Astrocyte (in vitro differentiated cells and primary cell): ENCODE measurements around the gene SLC66A2. TPM values are rescaled to one million over a fixed set of nuclear protein-coding genes. Genes with fewer than 3 reads are reported as not detected.

ENCODE experiments used
- DNase-seq: peaks from one replicate; pipeline ENCODE4 v3.0.0-alpha.2; 2010; ENCODE audit warnings: low read depth
- FAIRE-seq: peaks from 2 replicates; lab custom pipeline; 2011; peaks lifted over from hg19 to GRCh38; lab: Jason Lieb, UNC
- H2AFZ ChIP-seq: 2 replicates; pipeline ENCODE4 v1.6.0; 2012; ENCODE audit warnings: low read depth, low read length, inconsistent platforms
- H3K27ac ChIP-seq: 2 replicates; pipeline ENCODE4 v1.5.1; 2011; ENCODE audit warnings: low read depth, low read length, inconsistent platforms
- H3K27me3 ChIP-seq: 2 replicates; pipeline ENCODE4 v1.6.0; 2011; ENCODE audit warnings: low read length, inconsistent platforms; ENCODE audit not compliant: insufficient read depth
- H3K36me3 ChIP-seq: 2 replicates; pipeline ENCODE4 v1.5.1; 2011; ENCODE audit warnings: low read length, inconsistent platforms; ENCODE audit not compliant: insufficient read depth
- H3K4me1 ChIP-seq: 2 replicates; pipeline ENCODE4 v1.5.1; 2011; ENCODE audit warnings: low read length, inconsistent platforms; ENCODE audit not compliant: insufficient read depth
- H3K4me2 ChIP-seq: 2 replicates; pipeline ENCODE4 v1.6.0; 2012; ENCODE audit warnings: low read length, inconsistent platforms
- H3K4me3 ChIP-seq: 2 replicates; pipeline ENCODE4 v1.5.1; 2011; ENCODE audit warnings: low read depth, mild to moderate bottlenecking, low read length, inconsistent platforms; ENCODE audit not compliant: insufficient read depth
- H3K79me2 ChIP-seq: 2 replicates; pipeline ENCODE4 v1.6.0; 2012; ENCODE audit warnings: mild to moderate bottlenecking, low read length, inconsistent platforms; ENCODE audit not compliant: insufficient read depth
- H3K9ac ChIP-seq: 2 replicates; pipeline ENCODE4 v1.6.0; 2012; ENCODE audit warnings: mild to moderate bottlenecking, low read length, inconsistent platforms
- H3K9me3 ChIP-seq: 2 replicates; pipeline ENCODE4 v1.5.1; 2012; ENCODE audit warnings: low read depth, mild to moderate bottlenecking, low read length, inconsistent platforms; ENCODE audit not compliant: insufficient read depth
- H4K20me1 ChIP-seq: 2 replicates; pipeline ENCODE4 v1.6.0; 2012; ENCODE audit warnings: low read length, inconsistent platforms; ENCODE audit not compliant: insufficient read depth
- H3K27ac Mint-ChIP-seq: one replicate; pipeline ENCODE4 v1.8.0; 2021; ENCODE audit warnings: mild to moderate bottlenecking, mixed read lengths; ENCODE audit not compliant: unreplicated experiment
- H3K27me3 Mint-ChIP-seq: one replicate; pipeline ENCODE4 v1.8.0; 2021; ENCODE audit warnings: low read depth, mixed read lengths; ENCODE audit not compliant: unreplicated experiment
- H3K36me3 Mint-ChIP-seq: one replicate; pipeline ENCODE4 v1.8.0; 2021; ENCODE audit warnings: low read depth, mixed read lengths; ENCODE audit not compliant: unreplicated experiment
- H3K4me1 Mint-ChIP-seq: one replicate; pipeline ENCODE4 v1.8.0; 2021; ENCODE audit warnings: low read depth, mixed read lengths; ENCODE audit not compliant: unreplicated experiment
- H3K4me3 Mint-ChIP-seq: one replicate; pipeline ENCODE4 v1.8.0; 2021; ENCODE audit warnings: mild to moderate bottlenecking, moderate library complexity, mixed read lengths; ENCODE audit not compliant: unreplicated experiment
- H3K9me3 Mint-ChIP-seq: one replicate; pipeline ENCODE4 v1.8.0; 2021; ENCODE audit warnings: mild to moderate bottlenecking, mixed read lengths; ENCODE audit not compliant: unreplicated experiment
- EZH2 ChIP-seq: IDR thresholded peaks from 2 replicates; pipeline ENCODE4 v1.6.1; 2012; ENCODE audit warnings: mild to moderate bottlenecking, low read length, inconsistent platforms; ENCODE audit not compliant: insufficient read depth
- total RNA-seq: library from RNA; stranded (reverse); gene quantifications from 2 replicates; pipeline ENCODE4 v1.2.1, GENCODE V29; 2021
- TF ChIP-seq, protein P1 (sequence below): IDR thresholded peaks from 2 replicates; pipeline ENCODE4 v1.5.1; 2011; ENCODE audit warnings: low read depth, mild to moderate bottlenecking, inconsistent platforms, low read length, moderate library complexity; ENCODE audit not compliant: insufficient read depth

SLC66A2 gene
- total RNA-seq, 1 donor from 2014 or later, result 25.3 TPM

DNA sequence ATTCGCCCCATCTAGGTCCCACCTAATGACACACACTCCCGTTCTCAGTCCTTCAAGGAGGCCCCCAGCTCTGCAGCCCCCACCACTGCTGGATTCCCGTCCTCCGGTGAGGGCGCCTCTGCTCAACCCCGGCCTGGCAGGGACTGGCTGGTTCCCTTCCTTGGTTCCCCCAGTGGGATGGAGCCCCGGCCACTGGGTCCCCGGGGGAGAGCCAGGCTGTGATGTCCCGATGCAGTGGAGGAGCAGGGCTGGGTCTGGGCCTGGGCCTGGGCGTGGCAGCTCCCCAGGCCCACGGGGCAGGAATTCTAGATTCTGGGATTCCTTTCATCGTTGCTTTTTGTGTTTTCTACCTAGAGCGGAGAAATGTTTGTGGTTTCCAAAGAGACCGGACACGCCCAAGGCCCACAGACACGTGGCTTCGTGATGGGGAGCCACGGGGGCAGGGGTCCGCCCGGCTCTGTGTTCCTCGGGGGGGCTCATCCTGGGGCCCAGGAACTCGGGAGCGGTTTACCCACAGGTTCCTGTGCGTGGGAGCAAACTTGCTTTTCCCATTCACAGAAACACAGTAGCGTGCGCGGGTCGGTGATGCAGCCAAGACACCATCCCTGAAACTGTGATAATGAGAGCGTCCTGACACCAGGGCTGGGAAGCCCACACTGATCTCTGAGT is 67.0 kb downstream of the SLC66A2 start:
- no peaks in the 10 kb centered on the region for H3K4me1 Mint-ChIP-seq
- H3K4me2 ChIP-seq, result no peak overlapping the region
- no peaks in the 10 kb centered on the region for H3K27me3 ChIP-seq
- H3K27ac ChIP-seq, result no peak overlapping the region
- TF ChIP-seq, protein P1, sequence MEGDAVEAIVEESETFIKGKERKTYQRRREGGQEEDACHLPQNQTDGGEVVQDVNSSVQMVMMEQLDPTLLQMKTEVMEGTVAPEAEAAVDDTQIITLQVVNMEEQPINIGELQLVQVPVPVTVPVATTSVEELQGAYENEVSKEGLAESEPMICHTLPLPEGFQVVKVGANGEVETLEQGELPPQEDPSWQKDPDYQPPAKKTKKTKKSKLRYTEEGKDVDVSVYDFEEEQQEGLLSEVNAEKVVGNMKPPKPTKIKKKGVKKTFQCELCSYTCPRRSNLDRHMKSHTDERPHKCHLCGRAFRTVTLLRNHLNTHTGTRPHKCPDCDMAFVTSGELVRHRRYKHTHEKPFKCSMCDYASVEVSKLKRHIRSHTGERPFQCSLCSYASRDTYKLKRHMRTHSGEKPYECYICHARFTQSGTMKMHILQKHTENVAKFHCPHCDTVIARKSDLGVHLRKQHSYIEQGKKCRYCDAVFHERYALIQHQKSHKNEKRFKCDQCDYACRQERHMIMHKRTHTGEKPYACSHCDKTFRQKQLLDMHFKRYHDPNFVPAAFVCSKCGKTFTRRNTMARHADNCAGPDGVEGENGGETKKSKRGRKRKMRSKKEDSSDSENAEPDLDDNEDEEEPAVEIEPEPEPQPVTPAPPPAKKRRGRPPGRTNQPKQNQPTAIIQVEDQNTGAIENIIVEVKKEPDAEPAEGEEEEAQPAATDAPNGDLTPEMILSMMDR, result no peak
- no peak for TF ChIP-seq EZH2
- H3K79me2 ChIP-seq, result no peaks in the 10 kb centered on the region
- FAIRE-seq (no peak), DNase-seq (no peak)
- H3K27me3 Mint-ChIP-seq, result peaks cover under 1% of the 10 kb centered on the region
- H3K36me3 Mint-ChIP-seq, result no peaks in the 10 kb centered on the region
- no peaks in the 10 kb centered on the region for H3K4me1 ChIP-seq
- H3K4me3 ChIP-seq, result no peak overlapping the region
- H3K4me3 Mint-ChIP-seq, result no peak overlapping the region
- no peak overlapping the region for H3K27ac Mint-ChIP-seq
- H3K9me3 Mint-ChIP-seq, result peaks cover 8% of the 10 kb centered on the region
- no peak overlapping the region for H3K9ac ChIP-seq
- no peak overlapping the region for H2AFZ ChIP-seq
- no peaks in the 10 kb centered on the region for H3K36me3 ChIP-seq
- H3K9me3 ChIP-seq, result no peaks in the 10 kb centered on the region
- H4K20me1 ChIP-seq, result no peaks in the 10 kb centered on the region

DNA sequence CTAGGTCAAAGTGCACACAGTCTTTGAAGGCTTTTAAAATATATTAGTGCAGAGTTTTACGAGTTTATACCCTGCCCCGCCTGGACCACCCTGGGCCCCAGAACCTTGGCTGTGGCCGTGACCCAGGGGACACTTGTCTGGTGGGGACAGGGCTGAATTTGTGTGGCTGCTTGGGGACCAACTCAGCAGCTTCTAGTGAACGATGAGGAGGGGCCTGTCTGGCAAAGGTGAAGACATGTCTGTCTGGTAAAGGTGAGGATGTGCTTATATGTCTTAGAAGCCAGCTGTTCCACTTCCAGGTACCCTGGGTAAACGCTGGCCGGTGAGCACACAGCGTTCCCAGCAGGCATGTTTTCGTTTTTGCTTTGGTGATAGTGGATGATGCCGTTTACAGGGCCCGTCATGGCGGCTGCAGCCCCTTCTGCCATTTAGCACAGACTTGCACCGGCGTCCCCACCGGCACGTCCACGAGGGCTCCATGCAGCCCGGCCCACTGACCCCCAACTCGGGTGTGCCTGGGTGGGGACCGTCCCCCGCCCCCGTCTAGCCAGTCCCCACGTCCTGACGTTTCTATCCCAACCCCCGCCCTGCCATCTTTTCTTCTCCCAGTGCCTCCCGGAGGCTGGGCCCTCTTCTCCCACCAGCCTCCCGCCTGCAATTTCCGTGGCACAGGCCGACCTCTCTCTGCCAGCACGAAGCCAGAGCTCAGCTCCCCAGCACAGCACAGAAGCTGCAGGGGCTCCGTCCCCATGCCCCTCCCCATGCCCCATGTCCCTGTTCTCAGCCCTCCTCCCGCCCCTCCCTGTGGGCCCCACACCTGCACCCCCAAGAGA is 67.8 kb downstream of the SLC66A2 start:
- Mint-ChIP-seq H3K36me3 (no peaks in the 10 kb centered on the region), H3K27ac (no peak overlapping the region), H3K27me3 (peaks cover 5% of the 10 kb centered on the region), H3K4me1 (no peaks in the 10 kb centered on the region), H3K4me3 (no peak overlapping the region), H3K9me3 (peaks cover 8% of the 10 kb centered on the region)
- H3K9ac ChIP-seq, result no peak overlapping the region
- no peaks in the 10 kb centered on the region for H4K20me1 ChIP-seq
- H3K4me1 ChIP-seq, result no peaks in the 10 kb centered on the region
- no peak overlapping the region for H3K4me3 ChIP-seq
- no peak overlapping the region for H2AFZ ChIP-seq
- H3K4me2 ChIP-seq, result no peak overlapping the region
- H3K27me3 ChIP-seq, result no peaks in the 10 kb centered on the region
- H3K36me3 ChIP-seq, result no peaks in the 10 kb centered on the region
- no peak overlapping the region for H3K27ac ChIP-seq
- FAIRE-seq (no peak), DNase-seq (no peak)
- peaks cover 2% of the 10 kb centered on the region for H3K9me3 ChIP-seq
- TF ChIP-seq, protein P1, result no peak
- no peak for TF ChIP-seq EZH2
- H3K79me2 ChIP-seq, result no peaks in the 10 kb centered on the region
